ENCODE results near the gene WDR3. TPM values are rescaled to one million over a fixed set of nuclear protein-coding genes. Genes with fewer than 3 reads are reported as not detected.

WDR3 gene
- total RNA-seq, 1 experiment from 2014 or later: 61.4 TPM

GRCh38 chr1:117959364-117959763 is 29.8 kb downstream of the WDR3 start:
- no peak overlapping the region for H4K5ac ChIP-seq (ENCODE audit: insufficient read length, low read depth, low read length)
- no peak for DNase-seq
- H4K20me1 ChIP-seq (ENCODE audit: control insufficient read depth, insufficient read depth, insufficient read length): no peaks in the 10 kb centered on the region
- H3K23me2 ChIP-seq (ENCODE audit: insufficient read length, low read depth, low read length, poor library complexity, severe bottlenecking): no peaks in the 10 kb centered on the region
- H3K4me1 ChIP-seq (ENCODE audit: insufficient read depth, low read length): no peaks in the 10 kb centered on the region
- H2BK12ac ChIP-seq (ENCODE audit: insufficient read length, low read depth, low read length): no peak overlapping the region
- no peak overlapping the region for H3K14ac ChIP-seq (ENCODE audit: insufficient read depth, low read length)
- H3K9ac ChIP-seq (ENCODE audit: extremely low read depth, insufficient read length, low read length): no peak overlapping the region
- no peak overlapping the region for H3K23ac ChIP-seq (ENCODE audit: insufficient read length, low read depth, low read length)
- no peak overlapping the region for H3K27ac Mint-ChIP-seq
- H3K4me2 ChIP-seq (ENCODE audit: insufficient read depth, insufficient read length, low read length): no peak overlapping the region
- H2BK20ac ChIP-seq (ENCODE audit: low read depth, low read length, poor library complexity, severe bottlenecking): no peak overlapping the region
- H3K4me1 Mint-ChIP-seq: no peaks in the 10 kb centered on the region
- no peaks in the 10 kb centered on the region for H3K79me1 ChIP-seq (ENCODE audit: insufficient read depth, low read depth, low read length, poor library complexity, severe bottlenecking)
- no peak overlapping the region for H2BK5ac ChIP-seq (ENCODE audit: insufficient read length, low read length)
- no peak overlapping the region for H3K56ac ChIP-seq (ENCODE audit: insufficient read length, low read depth, low read length)
- no peak overlapping the region for H3K18ac ChIP-seq (ENCODE audit: insufficient read length, low read depth, low read length)
- H3K79me2 ChIP-seq (ENCODE audit: insufficient read depth, low read length): no peaks in the 10 kb centered on the region
- H2BK15ac ChIP-seq (ENCODE audit: low read depth, low read length): no peak overlapping the region
- WGBS (ENCODE audit: extremely low coverage, insufficient read length, low lambda C conversion rate): no CpG with 5 or more reads among the region's 3 CpGs
- no peaks in the 10 kb centered on the region for H3K9me3 Mint-ChIP-seq
- no peak overlapping the region for H2AK5ac ChIP-seq (ENCODE audit: insufficient read length, low read length)
- H3K27me3 ChIP-seq (ENCODE audit: insufficient read depth, low read length): no peaks in the 10 kb centered on the region
- no peak for TF ChIP-seq CTCF (conservative IDR thresholded peaks at IDR 0.05)
- no peak overlapping the region for H4K91ac ChIP-seq (ENCODE audit: insufficient read length, low read depth, low read length)
- no peaks in the 10 kb centered on the region for H3K27me3 Mint-ChIP-seq (ENCODE audit: low read depth)
- no peak overlapping the region for H2AFZ ChIP-seq (ENCODE audit: low read length)
- no peak overlapping the region for H3T11ph ChIP-seq (ENCODE audit: low read length)
- no peak overlapping the region for H3K4me3 Mint-ChIP-seq
- H4K8ac ChIP-seq (replicated peaks; ENCODE audit: insufficient read length, low read depth, low read length): no peak overlapping the region
- H3K4ac ChIP-seq (ENCODE audit: low read depth, low read length): no peak overlapping the region
- H2BK120ac ChIP-seq (ENCODE audit: low read depth, low read length, poor library complexity, severe bottlenecking): no peak overlapping the region
- H3K27ac ChIP-seq (ENCODE audit: insufficient read length, low read depth, low read length): no peak overlapping the region
- peaks cover 17 to 68% (median 35%) of the 10 kb centered on the region in 3 experiments; a peak in 6 of 7 replicates for H3K36me3 Mint-ChIP-seq (ENCODE audit: insufficient read depth in 1 of 3, low read depth in 3 of 3)
- H3K9me3 ChIP-seq (ENCODE audit: control insufficient read depth, low read depth, low read length): no peaks in the 10 kb centered on the region
